ENCODE data around the gene OLFM1. TPM values are rescaled to one million over a fixed set of nuclear protein-coding genes. Genes with fewer than 3 reads are reported as not detected.

Gene OLFM1
- total and polyA plus RNA-seq, 2 donors (not counting 1 experiment from before 2014, with no cell fraction given) = 0.07 TPM; not detected in 1

GRCh38 chr9:135084881-135085760 lies 2.3 kb upstream of the OLFM1 start:
- H3K9me3 Mint-ChIP-seq (ENCODE audit: insufficient read depth) = no peaks in the 10 kb centered on the region
- peaks cover 6% of the 10 kb centered on the region for H3K4me1 Mint-ChIP-seq
- H3K27me3 ChIP-seq (replicated peaks in 1 of 4; ENCODE audit: control extremely low read depth in 1 of 4, control insufficient read depth in 3 of 4, insufficient read depth in 4 of 4, low read length in 3 of 4) = peaks cover 0 to 35% (median 8%) of the 10 kb centered on the region in 4 experiments
- no peaks in the 10 kb centered on the region for H4K20me1 ChIP-seq (ENCODE audit: control insufficient read depth, insufficient read depth, low read length, poor library complexity, severe bottlenecking)
- H3K4me2 ChIP-seq (replicated peaks; ENCODE audit: low read depth, low read length, poor library complexity, severe bottlenecking) = no peak overlapping the region
- H3K9ac ChIP-seq (ENCODE audit: low read length) = no peak overlapping the region
- DNase-seq = no peak
- 74% methylated on average over 19 of the region's 20 CpGs for WGBS (ENCODE audit: insufficient coverage)
- peaks cover 0 to 8% (median 0%) of the 10 kb centered on the region in 3 donors for H3K9me3 ChIP-seq (ENCODE audit: control extremely low read depth in 1 of 3, control insufficient read depth in 2 of 3, insufficient read depth in 1 of 3, low read length in 2 of 3)
- no peak for ATAC-seq (ENCODE audit: low read depth)
- TF ChIP-seq EZH2 (IDR thresholded peaks at IDR 0.05; ENCODE audit: borderline replicate concordance, insufficient read depth, low read depth, low read length, poor library complexity, severe bottlenecking) (no peak), CTCF (IDR thresholded peaks at IDR 0.05) (no peak)
- H3K27ac Mint-ChIP-seq = no peak overlapping the region
- H2AFZ ChIP-seq (ENCODE audit: insufficient read depth, low read depth, low read length, poor library complexity, severe bottlenecking) = no peak overlapping the region
- H3K4me3 Mint-ChIP-seq = no peak overlapping the region
- no peak overlapping the region for H3K27ac ChIP-seq (ENCODE audit: low read length in 2 of 2)
- no peaks in the 10 kb centered on the region for H3K79me2 ChIP-seq (ENCODE audit: control insufficient read depth, insufficient read depth, low read length)
- ChIA-PET POLR2A (no interaction called here), CTCF (no interaction called here)
- no peak overlapping the region for H3K4me3 ChIP-seq (ENCODE audit: control extremely low read depth in 1 of 5, extremely low read depth in 1 of 5, insufficient read depth in 1 of 5, low read depth in 2 of 5, low read length in 4 of 5)
- H3K36me3 ChIP-seq (replicated peaks in 1 of 2; ENCODE audit: control extremely low read depth in 1 of 2, control insufficient read depth in 1 of 2, extremely low read depth in 1 of 2, insufficient read depth in 2 of 2, low read length in 1 of 2) = no peaks in the 10 kb centered on the region
- no peaks in the 10 kb centered on the region for H3K4me1 ChIP-seq (ENCODE audit: control insufficient read depth in 2 of 2, insufficient read depth in 2 of 2, low read length in 2 of 2)
- intact Hi-C loops (cut with micrococcal nuclease) = no loop called here
- peaks cover 39% of the 10 kb centered on the region for H3K27me3 Mint-ChIP-seq

- Histone ChIP-seq H3K79me2 (ENCODE audit: control insufficient read depth, insufficient read depth, low read length) (no peaks in the 10 kb centered on the region), H3K27ac (ENCODE audit: low read length in 2 of 2) (no peak overlapping the region), H3K36me3 (replicated peaks in 1 of 2; ENCODE audit: control extremely low read depth in 1 of 2, control insufficient read depth in 1 of 2, extremely low read depth in 1 of 2, insufficient read depth in 2 of 2, low read length in 1 of 2) (no peaks in the 10 kb centered on the region), H2AFZ (ENCODE audit: insufficient read depth, low read depth, low read length, poor library complexity, severe bottlenecking) (no peak overlapping the region), H3K4me1 (ENCODE audit: control insufficient read depth in 2 of 2, insufficient read depth in 2 of 2, low read length in 2 of 2) (no peaks in the 10 kb centered on the region), H3K27me3 (replicated peaks in 1 of 4; ENCODE audit: control extremely low read depth in 1 of 4, control insufficient read depth in 3 of 4, insufficient read depth in 4 of 4, low read length in 3 of 4) (peaks cover 0 to 42% (median 8%) of the 10 kb centered on the region in 4 experiments), H3K4me3 (ENCODE audit: control extremely low read depth in 1 of 5, extremely low read depth in 1 of 5, insufficient read depth in 1 of 5, low read depth in 2 of 5, low read length in 4 of 5) (no peak overlapping the region), H4K20me1 (ENCODE audit: control insufficient read depth, insufficient read depth, low read length, poor library complexity, severe bottlenecking) (no peaks in the 10 kb centered on the region), H3K9ac (ENCODE audit: low read length) (no peak overlapping the region), H3K4me2 (replicated peaks; ENCODE audit: low read depth, low read length, poor library complexity, severe bottlenecking) (no peak overlapping the region), H3K9me3 (ENCODE audit: control extremely low read depth in 1 of 3, control insufficient read depth in 2 of 3, insufficient read depth in 1 of 3, low read length in 2 of 3) (peaks cover 0 to 8% (median 0%) of the 10 kb centered on the region in 3 donors)
- Mint-ChIP-seq H3K9me3 (ENCODE audit: insufficient read depth) (no peaks in the 10 kb centered on the region), H3K27ac (no peak overlapping the region), H3K27me3 (peaks cover 46% of the 10 kb centered on the region), H3K4me1 (peaks cover 6% of the 10 kb centered on the region), H3K4me3 (no peak overlapping the region)
- no peak for ATAC-seq (ENCODE audit: low read depth)
- no peak for DNase-seq
- ChIA-PET CTCF (no interaction called here), POLR2A (no interaction called here)
- TF ChIP-seq CTCF (IDR thresholded peaks at IDR 0.05) (peak; percentile 23), EZH2 (IDR thresholded peaks at IDR 0.05; ENCODE audit: borderline replicate concordance, insufficient read depth, low read depth, low read length, poor library complexity, severe bottlenecking) (no peak)
- WGBS (ENCODE audit: insufficient coverage) = 22% methylated on average over 21 of the region's 30 CpGs
- intact Hi-C loops (cut with micrococcal nuclease) = no loop called here
Observed at GRCh38 chr9:135085830-135086546, 1.5 kb upstream of the OLFM1 start.
